ENCODE measurements around the gene RAC2.

GRCh38 chr22:37230673-37231405 is 13.2 kb downstream of the RAC2 start:
- no peak for TF ChIP-seq CTCF (conservative IDR thresholded peaks at IDR 0.05; ENCODE audit: low read depth, low read length)
- TF ChIP-seq EZH2 (IDR thresholded peaks at IDR 0.05; ENCODE audit: low read length, unreplicated experiment): no peak
- TF ChIP-seq EZH2phosphoT487 (IDR thresholded peaks at IDR 0.05; ENCODE audit: borderline replicate concordance, low read length): no peak
